HG03025 (cell line): Measurements from ENCODE around the gene PFDN2.
A peak's percentile ranks its signal among the peaks of the same experiment; 100 is the strongest.
"Not testable (repeated sequence)": the region's sequence is repeated elsewhere in the genome, so short reads cannot be mapped to it uniquely, and the experiment has no call there.

Source experiments
- ATAC-seq: cut with Tn5 transposase; IDR thresholded peaks from one replicate; pipeline ENCODE4 v1.9.1; 2021; ENCODE audit warnings: mild to moderate bottlenecking, moderate library complexity; ENCODE audit not compliant: unreplicated experiment, low FRiP score

PFDN2 gene

GRCh38 chr1:161140755-161141400, 23.0 kb upstream of the PFDN2 start:
- no peak for ATAC-seq

- ATAC-seq, result no peak
Observed at GRCh38 chr1:161139766-161140165, 21.9 kb upstream of the PFDN2 start.

DNA sequence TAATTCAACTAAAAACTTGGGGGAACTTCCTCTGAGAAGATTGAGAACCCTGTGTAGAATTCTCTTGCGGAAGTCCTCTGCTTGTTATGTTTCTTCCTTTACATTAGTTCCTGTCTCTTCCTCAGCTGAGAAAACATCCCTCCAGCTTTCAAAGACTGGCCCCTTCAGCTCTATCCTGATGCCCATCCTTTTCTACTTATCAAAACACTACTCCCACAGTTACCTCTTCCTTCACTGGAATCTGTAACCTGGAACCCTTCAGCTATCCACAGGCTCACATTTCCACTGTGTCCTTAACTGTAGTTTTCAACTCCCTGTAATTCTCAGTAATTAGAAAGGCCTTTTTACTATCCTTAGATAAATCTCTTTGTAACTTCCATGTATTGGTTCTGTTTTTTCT, 20.6 kb upstream of the PFDN2 start:
- ATAC-seq, result no peak

- ATAC-seq, result no peak
Observed at GRCh38 chr1:161137881-161138280, 20.0 kb upstream of the PFDN2 start.

DNA sequence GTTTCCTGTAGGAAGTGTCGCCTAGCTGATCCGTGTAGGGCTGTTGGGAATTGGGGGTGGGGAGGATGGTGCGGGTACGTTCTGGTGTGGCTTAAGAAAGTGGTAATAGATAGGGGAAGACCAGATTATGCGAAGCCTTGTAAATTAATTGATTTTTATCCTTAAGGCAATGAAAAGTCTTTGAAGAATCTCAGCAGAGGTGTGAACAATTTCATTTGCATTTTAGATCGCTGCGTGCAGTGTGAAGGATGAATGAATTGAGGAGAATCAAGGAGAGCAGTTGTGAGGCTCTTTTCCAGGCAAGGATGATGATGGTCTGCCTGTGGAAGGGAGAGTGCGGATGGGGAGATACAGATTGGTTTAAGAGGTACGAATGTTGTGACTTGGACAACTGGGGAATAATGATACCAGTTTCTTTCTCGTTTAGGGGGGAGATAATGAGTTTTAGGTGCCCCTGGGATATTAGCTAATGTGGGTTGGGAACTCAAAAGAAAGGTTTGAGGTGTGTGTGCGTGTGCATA, 15.4 kb upstream of the PFDN2 start:
- no peak for ATAC-seq

- peak; percentile 85 for ATAC-seq
Observed at GRCh38 chr1:161132410-161133219, 14.8 kb upstream of the PFDN2 start, which contains the start of gene DEDD. TSS of gene DEDD (minus strand) at chr1:161132667. CDS start at chr1:161124462, 8,205 bp downstream.

DNA sequence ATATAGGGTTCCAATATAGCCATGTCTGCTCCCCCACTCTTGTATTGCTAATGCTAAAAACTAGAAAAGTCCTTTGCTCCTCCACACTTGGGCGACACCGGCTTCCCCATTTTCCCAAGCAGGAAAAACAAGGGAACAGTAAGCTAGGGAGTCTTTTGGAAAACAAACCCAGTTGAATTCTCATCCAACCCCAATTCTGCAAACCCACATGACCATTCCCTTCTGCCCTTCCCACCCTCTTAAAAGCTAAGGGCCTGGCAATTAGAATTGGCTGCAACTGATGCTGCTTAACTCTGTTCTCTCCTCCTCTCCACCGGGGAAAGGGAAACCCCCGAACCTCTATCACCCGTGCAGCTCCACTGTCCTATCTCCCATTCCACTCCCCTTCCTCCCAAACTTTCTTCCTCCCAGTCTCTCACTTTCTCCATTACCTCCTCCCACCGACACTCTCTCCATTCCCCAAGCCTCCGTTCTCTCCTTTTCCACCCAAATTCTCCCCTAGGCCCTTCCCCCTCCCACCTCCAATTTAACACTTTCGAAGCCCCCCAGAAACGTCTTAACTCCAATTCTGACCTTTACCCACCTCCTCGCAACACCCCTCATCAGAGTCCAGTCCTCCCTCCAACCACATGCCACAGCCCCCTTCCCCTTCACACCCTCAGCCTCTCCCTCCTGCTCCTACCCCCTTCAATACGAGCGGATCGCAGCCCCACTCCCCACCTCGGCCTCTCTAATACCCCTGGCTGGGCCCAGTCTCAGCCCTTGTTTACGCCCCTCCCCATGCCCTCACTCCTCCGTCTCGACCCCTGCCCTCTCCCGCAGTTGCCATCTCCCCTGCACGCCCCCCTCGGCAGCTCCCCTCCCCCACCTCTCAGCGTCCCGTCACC, 13.9 kb upstream of the PFDN2 start:
- no peak for ATAC-seq

DNA sequence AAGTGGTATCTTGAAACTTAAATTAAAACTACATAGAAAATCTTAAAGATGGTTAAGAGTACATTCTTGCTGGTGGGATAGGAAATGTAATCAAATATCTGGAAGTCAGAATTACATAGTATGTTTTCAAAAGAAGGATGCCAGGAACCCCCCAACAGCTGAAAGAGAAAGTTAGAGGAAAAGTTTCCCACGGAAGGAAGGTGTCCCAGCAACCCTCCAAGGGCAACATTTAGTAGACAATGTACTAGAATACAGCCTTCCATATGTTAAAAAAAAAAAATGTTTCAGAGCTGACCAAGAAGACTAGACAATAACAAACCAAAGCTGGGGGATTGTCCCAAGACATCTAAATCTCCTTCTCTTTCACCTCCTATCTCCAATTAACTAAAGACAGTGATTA, 12.4 kb upstream of the PFDN2 start:
- ATAC-seq, result no peak

GRCh38 chr1:161128591-161129420, 11.0 kb upstream of the PFDN2 start:
- ATAC-seq, result no peak

GRCh38 chr1:161127649-161128048, 9.8 kb upstream of the PFDN2 start:
- ATAC-seq, result no peak

DNA sequence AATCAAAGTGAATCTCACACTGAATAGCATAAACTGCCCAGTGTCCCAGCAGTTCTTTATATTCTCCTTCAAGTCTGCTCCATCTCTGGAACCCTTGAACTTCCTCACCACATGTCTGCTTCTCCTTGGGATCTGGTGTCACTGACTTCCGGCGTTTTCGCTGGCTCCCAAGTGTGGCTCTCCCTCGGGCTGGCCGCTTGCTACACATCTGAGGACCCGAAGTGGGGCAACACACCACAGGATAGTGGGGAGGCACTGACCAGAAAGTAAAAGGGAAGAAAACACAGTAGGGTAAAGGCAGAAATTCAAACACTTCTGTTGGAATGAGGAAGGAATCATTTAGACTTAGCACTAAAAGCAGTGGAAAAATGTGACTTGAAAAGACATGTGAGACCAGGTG, 5.1 kb upstream of the PFDN2 start:
- ATAC-seq, result no peak

- ATAC-seq, result no peak
Observed at GRCh38 chr1:161121834-161122233, 4.0 kb upstream of the PFDN2 start.

DNA sequence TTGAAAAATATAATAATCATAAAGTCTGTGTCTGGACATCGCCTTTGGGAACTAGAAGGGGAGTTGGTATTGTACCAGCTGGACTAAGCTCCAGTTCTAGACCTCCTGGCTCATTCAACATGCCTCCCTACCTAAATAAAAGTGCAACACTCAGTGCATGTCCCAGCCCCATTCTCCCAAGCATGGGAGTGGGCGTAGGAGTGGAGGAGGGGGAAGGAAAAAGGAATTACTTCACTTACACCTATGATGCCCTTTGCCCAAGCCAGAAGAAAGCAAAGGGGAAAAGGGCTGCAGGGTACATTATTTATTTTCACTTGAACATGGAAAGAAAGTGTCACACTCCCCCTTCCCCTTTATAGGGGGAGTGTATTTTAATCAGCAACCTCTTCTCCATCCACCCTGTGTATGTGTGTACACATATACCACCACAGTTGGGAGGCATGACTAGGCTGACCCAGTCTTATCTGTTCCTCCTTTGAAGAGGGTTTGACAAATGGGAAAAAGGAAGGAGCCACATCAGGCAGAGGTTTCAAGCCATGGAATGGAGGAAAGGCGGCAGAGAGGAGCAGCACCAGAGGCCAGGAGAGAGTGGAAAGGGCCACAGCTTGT, 3.3 kb upstream of the PFDN2 start:
- no peak for ATAC-seq

GRCh38 chr1:161119092-161119903, 1.5 kb upstream of the PFDN2 start:
- ATAC-seq, result no peak

DNA sequence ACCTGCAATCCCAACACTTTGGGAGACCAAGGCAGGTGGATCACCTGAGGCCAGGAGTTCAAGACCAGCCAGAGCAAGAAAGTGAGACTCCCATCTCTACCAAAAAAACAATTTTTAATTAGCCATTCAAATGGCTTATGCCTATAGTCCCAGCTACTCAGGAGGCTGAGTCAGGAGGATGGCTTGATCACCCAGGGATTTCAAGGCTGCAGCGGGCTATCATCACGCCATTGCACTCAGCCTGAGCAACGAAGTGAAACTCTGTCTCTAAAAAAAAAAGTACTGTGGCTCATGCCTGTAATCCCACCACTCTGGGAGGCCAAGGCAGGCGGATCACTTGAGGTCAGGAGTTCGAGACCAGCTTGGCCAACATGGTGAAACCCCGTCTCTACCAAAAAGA, 1.9 kb downstream of the PFDN2 start:
- not testable (repeated sequence) for ATAC-seq

DNA sequence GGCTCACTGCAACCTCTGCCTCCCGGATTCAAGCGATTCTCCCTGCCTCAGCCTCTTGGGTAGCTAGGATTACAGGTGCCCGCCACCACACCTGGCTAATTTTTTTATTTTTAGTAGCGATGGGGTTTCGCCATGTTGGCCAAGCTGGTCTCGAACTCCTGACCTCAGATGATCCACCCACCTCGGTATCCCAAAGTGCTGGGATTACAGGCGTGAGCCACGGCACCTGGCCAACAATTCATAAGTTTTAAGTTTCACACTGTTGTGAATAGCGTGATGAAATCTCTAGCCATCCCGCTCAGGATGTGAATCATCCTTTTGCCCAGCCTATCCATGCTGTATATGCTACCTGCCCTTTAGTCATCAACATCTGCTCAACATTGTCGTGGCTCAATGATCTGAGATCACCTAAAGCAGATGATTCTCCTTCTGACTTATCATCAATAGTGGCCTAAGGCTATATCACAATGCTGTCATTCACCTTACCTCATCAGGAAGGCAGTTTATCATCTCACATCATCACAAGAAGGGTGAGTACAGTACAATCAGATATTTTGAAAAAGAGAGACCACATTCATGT, 2.6 kb downstream of the PFDN2 start:
- ATAC-seq, result no peak

DNA sequence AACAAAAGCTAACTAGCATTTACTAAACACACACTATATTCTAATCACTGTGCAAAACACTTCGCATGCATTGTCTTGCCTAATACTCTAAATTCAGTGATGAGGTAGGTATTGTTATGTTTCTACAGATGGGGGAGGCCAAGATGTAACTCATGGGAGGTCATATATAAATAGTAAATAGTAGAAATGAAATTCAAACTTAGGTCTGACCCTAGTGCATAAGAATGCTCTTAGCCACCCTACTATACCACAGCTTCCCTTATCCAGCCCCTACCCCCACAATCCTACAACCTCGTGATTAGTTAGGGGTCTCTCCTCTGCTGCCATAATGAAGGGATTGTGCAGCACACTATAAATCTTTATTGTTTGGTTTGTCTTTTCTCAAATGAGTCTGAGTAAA, 3.3 kb downstream of the PFDN2 start:
- ATAC-seq, result no peak

DNA sequence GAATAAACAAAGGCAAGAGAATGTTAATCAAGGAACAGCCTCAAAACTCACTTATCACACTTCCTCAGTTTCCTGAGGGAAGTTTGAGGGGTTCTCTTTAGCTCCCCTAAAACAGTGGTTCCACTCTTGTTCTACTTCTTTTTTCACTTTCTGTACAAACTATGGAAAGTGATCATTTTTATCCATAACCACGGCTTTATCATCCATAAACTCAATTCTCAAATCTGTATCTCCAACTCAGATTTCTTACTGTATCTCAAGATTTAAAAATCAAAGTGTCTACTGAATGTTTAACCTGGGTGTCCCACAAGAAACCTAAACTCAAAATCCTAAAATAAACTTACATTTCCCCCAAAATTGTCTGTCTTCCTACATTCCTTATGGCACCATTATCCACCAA, 3.9 kb downstream of the PFDN2 start:
- no peak for ATAC-seq
